ENCODE measurements around the gene VWA8. TPM values are rescaled to one million over a fixed set of nuclear protein-coding genes. Genes with fewer than 3 reads are reported as not detected.
A peak's percentile ranks its signal among the peaks of the same experiment; 100 is the strongest.

VWA8 gene
- total and polyA plus RNA-seq, 2 experiments from 2014 or later: 6.3 to 24.6 TPM

DNA sequence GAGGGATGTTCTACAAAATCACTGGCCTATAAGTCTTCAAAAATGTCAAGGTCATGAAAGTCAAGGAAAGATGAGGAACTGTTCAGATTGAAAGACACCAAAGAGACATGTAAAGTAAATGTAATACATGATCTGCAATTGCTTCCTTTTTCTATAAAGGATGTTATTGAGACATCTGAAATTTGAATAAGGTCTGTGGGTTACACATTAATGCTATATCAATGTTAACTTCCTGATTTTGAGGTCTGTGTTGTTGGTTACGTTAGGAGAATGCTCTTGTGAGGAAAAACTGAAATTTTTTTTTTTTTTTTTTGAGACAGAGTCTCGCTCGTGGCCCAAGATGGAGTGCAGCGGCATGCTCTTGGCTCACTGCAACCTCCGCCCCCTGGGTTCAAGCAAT, 306.1 kb downstream of the VWA8 start (continued):
- TF ChIP-seq REST (IDR thresholded peaks at IDR 0.05; ENCODE audit: unreplicated experiment) (no peak), CTCF (conservative IDR thresholded peaks at IDR 0.05; ENCODE audit: low read depth in 2 of 2) (no peak), EZH2phosphoT487 (IDR thresholded peaks at IDR 0.05; ENCODE audit: unreplicated experiment) (no peak), NANOG (IDR thresholded peaks at IDR 0.05; ENCODE audit: borderline replicate concordance) (no peak)

DNA sequence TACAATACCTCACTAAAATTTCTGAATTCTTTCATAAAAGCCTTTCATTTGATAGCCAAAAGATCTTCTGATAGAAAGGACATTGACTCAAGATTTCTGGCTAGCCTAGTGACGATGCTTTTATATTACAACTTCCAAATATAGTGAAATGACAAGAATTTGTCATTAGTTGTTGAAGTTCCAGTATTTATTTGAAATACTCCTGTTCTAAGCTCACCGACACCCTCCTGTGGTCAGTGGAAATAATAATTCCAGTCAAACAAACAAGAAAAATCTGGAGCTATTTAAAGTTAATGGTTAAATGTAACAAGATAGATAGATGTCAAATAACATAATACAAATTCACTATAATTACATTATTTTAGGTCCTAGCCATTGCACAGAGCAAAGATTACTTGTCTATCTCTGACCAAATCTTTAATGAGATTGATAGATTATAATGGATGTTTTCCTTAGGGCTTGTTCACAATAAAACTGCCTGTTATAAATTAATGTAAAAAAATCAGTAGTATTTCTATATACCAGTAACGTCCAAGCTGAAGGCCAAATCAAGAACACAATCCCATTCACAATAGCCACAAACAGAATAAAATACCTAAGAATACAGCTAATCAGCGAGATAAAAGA, 308.1 kb downstream of the VWA8 start:
- H2AFZ ChIP-seq: no peak overlapping the region
- no peaks in the 10 kb centered on the region for H3K9me2 ChIP-seq (ENCODE audit: insufficient read depth)
- H3K4me3 Mint-ChIP-seq: no peak overlapping the region
- TF ChIP-seq CTCF (conservative IDR thresholded peaks at IDR 0.05; ENCODE audit: low read depth in 2 of 2) (peak; percentile 62 to 74), ZNF331 (CRISPR knock-in tag; IDR thresholded peaks at IDR 0.05; ENCODE audit: low read depth) (no peak)
- no peaks in the 10 kb centered on the region for H3K36me3 ChIP-seq (ENCODE audit: insufficient read depth)
- H3K27ac Mint-ChIP-seq: no peak overlapping the region
- no peaks in the 10 kb centered on the region for H4K20me1 ChIP-seq (replicated peaks; ENCODE audit: insufficient read depth)
- H3K27ac ChIP-seq (ENCODE audit: low read depth): no peak overlapping the region
- no peaks in the 10 kb centered on the region for H3F3A ChIP-seq (replicated peaks; ENCODE audit: low read depth)
- peaks cover 12% of the 10 kb centered on the region for H3K36me3 Mint-ChIP-seq (ENCODE audit: low read depth)
- H3K79me2 ChIP-seq (replicated peaks; ENCODE audit: insufficient read depth): no peaks in the 10 kb centered on the region
- peaks cover 5% of the 10 kb centered on the region; the same call in 2 of the 3 replicates for H3K9me3 Mint-ChIP-seq
- ATAC-seq (no peak), DNase-seq (ENCODE audit: low spot score) (peak; percentile 52)
- peaks cover 10% of the 10 kb centered on the region for H3K4me1 ChIP-seq (ENCODE audit: insufficient read depth)
- no peak overlapping the region for H3K4me2 ChIP-seq
- no peak overlapping the region for H3K4me3 ChIP-seq
- peaks cover under 1% of the 10 kb centered on the region for H3K27me3 Mint-ChIP-seq (ENCODE audit: insufficient read depth, low read depth, poor library complexity)
- no peaks in the 10 kb centered on the region for H3K27me3 ChIP-seq (ENCODE audit: insufficient read depth)
- peaks cover 8% of the 10 kb centered on the region; the same call in 2 of the 3 replicates for H3K4me1 Mint-ChIP-seq

Data from GM23338 (cell line).